Measurements from ENCODE around the gene TRIOBP. TPM values are rescaled to one million over a fixed set of nuclear protein-coding genes. Genes with fewer than 3 reads are reported as not detected.
A peak's percentile ranks its signal among the peaks of the same experiment; 100 is the strongest.

Gene TRIOBP
- total and polyA plus RNA-seq, 2 of the 13 experiments (the other 11 are each of a cell fraction or from before 2014, with no cell fraction given): 6.1 to 15.4 TPM

DNA sequence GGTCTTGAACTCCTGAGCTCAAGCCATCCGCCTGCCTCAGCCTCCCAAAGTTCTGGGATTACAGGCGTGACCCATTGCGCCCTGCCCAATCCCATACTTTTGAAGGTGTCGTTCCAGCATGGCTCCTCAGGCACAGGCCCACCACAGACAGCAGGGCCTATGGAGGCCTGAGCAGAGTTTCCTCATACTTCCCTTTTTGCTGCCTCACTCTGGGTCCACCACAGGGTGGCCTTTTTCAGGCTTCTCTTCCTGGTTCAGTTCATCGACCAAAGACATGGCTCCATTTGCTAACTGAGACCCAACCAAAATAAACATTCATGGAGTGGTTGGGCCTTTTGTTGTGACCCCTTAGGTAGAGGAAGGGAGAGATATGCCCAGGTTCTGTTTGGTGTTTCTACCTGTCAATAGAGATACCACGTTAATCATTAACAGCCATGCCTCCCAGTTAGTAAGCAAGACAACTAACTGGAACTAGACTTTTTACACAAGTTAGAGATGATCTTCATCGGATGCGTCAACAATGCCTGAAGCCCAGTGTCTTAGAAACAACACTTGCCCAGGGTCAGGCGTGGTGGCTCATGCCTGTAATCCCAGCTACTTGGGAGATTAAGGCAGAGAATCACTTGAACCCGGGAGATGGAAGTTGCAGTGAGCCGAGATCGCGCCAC, 35.1 kb downstream of the TRIOBP start:
- Histone ChIP-seq H2AFZ (ENCODE audit: low read length) (no peak overlapping the region), H3K9me3 (ENCODE audit: low read length) (no peaks in the 10 kb centered on the region), H3K4me1 (ENCODE audit: insufficient read depth, low read length) (peaks cover 79% of the 10 kb centered on the region), H3K4me3 (replicated peaks in 1 of 3; ENCODE audit: insufficient read depth in 1 of 3, low read depth in 2 of 3, low read length in 3 of 3) (peak overlapping the region; percentile 10 to 60 (median 24); a peak in 4 of 6 replicates), H3K9ac (ENCODE audit: insufficient read depth, low read depth, low read length) (peak overlapping the region; percentile 75), H4K20me1 (ENCODE audit: insufficient read depth, low read length) (no peaks in the 10 kb centered on the region), H3K36me3 (replicated peaks in 1 of 2; ENCODE audit: control insufficient read depth in 1 of 2, insufficient read depth in 2 of 2, low read length in 2 of 2) (no peaks in the 10 kb centered on the region), H3K27ac (ENCODE audit: extremely low read length, insufficient read depth, low read length) (peak overlapping the region; percentile 92), H3K79me2 (ENCODE audit: insufficient read depth, low read length) (no peaks in the 10 kb centered on the region), H3K27me3 (ENCODE audit: control insufficient read depth in 1 of 2, insufficient read depth in 2 of 2, low read length in 2 of 2) (no peaks in the 10 kb centered on the region), H3K4me2 (ENCODE audit: low read depth, low read length) (peak overlapping the region; percentile 86)
- in situ Hi-C loops (cut with HindIII; ENCODE audit: extremely low pct_ligation_motif_present, low pct_unique_long_range_greater_than_20kb): no loop called here
- ChIA-PET CTCF (ENCODE audit: low intra/inter-chr PET ratio, low total read pairs) (no interaction called here), POLR2A (interaction anchor here (0.6 to 1.5 kb wide), 5 partner anchors 11 to 379 kb away, joined by 3 to 4 read pairs (median 4); partner anchors contain the start of genes GGA1 and NOL12)
- BruUV-seq (replicated peaks): no TSS peak
- FAIRE-seq: peak; percentile 100
- DNase-seq (ENCODE audit: low spot score): peak; percentile 99
- 13% methylated on average over 13 of the region's 13 CpGs for WGBS (ENCODE audit: low lambda C conversion rate)
- intact Hi-C loops (cut with micrococcal nuclease; ENCODE audit: unreplicated experiment): no loop called here
- ATAC-seq: peak; percentile 83
- no peak for TF ChIP-seq MBD4 (IDR thresholded peaks at IDR 0.05; ENCODE audit: borderline replicate concordance, low read length)
- TF ChIP-seq ZFP1 (CRISPR knock-in tag; IDR thresholded peaks at IDR 0.05): no peak; the same call in 1 of the 2 replicates
- TF ChIP-seq JDP2 (CRISPR knock-in tag; IDR thresholded peaks at IDR 0.05; ENCODE audit: borderline replicate concordance): no peak
- no peak for TF ChIP-seq ARNT2 (CRISPR knock-in tag; IDR thresholded peaks at IDR 0.05; ENCODE audit: low read depth)
- TF ChIP-seq SNRNP70 (IDR thresholded peaks at IDR 0.05; ENCODE audit: low read depth, low read length): no peak
- 0 out of 2 replicates have a peak, but pooled peaks have one; percentile 55 for TF ChIP-seq ZNF205 (CRISPR knock-in tag; IDR thresholded peaks at IDR 0.05)
- TF ChIP-seq XRCC5 (optimal IDR thresholded peaks at IDR 0.05; ENCODE audit: low read length): no peak
- peak; percentile 65 for TF ChIP-seq ZNF441 (CRISPR knock-in tag; IDR thresholded peaks at IDR 0.05; ENCODE audit: borderline replicate concordance)
- TF ChIP-seq NFATC3 (CRISPR knock-in tag; IDR thresholded peaks at IDR 0.05): no peak
- TF ChIP-seq, protein P1, sequence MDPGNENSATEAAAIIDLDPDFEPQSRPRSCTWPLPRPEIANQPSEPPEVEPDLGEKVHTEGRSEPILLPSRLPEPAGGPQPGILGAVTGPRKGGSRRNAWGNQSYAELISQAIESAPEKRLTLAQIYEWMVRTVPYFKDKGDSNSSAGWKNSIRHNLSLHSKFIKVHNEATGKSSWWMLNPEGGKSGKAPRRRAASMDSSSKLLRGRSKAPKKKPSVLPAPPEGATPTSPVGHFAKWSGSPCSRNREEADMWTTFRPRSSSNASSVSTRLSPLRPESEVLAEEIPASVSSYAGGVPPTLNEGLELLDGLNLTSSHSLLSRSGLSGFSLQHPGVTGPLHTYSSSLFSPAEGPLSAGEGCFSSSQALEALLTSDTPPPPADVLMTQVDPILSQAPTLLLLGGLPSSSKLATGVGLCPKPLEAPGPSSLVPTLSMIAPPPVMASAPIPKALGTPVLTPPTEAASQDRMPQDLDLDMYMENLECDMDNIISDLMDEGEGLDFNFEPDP (CRISPR knock-in tag; conservative IDR thresholded peaks at IDR 0.05): no peak
- TF ChIP-seq ZNF652 (CRISPR knock-in tag; IDR thresholded peaks at IDR 0.05; ENCODE audit: borderline replicate concordance, low read depth): no peak; the same call in 1 of the 2 replicates
- TF ChIP-seq, protein P2, sequence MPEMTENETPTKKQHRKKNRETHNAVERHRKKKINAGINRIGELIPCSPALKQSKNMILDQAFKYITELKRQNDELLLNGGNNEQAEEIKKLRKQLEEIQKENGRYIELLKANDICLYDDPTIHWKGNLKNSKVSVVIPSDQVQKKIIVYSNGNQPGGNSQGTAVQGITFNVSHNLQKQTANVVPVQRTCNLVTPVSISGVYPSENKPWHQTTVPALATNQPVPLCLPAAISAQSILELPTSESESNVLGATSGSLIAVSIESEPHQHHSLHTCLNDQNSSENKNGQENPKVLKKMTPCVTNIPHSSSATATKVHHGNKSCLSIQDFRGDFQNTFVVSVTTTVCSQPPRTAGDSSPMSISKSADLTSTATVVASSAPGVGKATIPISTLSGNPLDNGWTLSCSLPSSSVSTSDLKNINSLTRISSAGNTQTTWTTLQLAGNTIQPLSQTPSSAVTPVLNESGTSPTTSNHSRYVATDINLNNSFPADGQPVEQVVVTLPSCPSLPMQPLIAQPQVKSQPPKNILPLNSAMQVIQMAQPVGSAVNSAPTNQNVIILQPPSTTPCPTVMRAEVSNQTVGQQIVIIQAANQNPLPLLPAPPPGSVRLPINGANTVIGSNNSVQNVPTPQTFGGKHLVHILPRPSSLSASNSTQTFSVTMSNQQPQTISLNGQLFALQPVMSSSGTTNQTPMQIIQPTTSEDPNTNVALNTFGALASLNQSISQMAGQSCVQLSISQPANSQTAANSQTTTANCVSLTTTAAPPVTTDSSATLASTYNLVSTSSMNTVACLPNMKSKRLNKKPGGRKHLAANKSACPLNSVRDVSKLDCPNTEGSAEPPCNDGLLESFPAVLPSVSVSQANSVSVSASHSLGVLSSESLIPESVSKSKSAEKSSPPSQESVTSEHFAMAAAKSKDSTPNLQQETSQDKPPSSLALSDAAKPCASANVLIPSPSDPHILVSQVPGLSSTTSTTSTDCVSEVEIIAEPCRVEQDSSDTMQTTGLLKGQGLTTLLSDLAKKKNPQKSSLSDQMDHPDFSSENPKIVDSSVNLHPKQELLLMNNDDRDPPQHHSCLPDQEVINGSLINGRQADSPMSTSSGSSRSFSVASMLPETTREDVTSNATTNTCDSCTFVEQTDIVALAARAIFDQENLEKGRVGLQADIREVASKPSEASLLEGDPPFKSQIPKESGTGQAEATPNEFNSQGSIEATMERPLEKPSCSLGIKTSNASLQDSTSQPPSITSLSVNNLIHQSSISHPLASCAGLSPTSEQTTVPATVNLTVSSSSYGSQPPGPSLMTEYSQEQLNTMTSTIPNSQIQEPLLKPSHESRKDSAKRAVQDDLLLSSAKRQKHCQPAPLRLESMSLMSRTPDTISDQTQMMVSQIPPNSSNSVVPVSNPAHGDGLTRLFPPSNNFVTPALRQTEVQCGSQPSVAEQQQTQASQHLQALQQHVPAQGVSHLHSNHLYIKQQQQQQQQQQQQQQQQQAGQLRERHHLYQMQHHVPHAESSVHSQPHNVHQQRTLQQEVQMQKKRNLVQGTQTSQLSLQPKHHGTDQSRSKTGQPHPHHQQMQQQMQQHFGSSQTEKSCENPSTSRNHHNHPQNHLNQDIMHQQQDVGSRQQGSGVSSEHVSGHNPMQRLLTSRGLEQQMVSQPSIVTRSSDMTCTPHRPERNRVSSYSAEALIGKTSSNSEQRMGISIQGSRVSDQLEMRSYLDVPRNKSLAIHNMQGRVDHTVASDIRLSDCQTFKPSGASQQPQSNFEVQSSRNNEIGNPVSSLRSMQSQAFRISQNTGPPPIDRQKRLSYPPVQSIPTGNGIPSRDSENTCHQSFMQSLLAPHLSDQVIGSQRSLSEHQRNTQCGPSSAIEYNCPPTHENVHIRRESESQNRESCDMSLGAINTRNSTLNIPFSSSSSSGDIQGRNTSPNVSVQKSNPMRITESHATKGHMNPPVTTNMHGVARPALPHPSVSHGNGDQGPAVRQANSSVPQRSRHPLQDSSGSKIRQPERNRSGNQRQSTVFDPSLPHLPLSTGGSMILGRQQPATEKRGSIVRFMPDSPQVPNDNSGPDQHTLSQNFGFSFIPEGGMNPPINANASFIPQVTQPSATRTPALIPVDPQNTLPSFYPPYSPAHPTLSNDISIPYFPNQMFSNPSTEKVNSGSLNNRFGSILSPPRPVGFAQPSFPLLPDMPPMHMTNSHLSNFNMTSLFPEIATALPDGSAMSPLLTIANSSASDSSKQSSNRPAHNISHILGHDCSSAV (CRISPR knock-in tag; IDR thresholded peaks at IDR 0.05; ENCODE audit: borderline replicate concordance): no peak
- TF ChIP-seq KDM1A (CRISPR knock-in tag; IDR thresholded peaks at IDR 0.05): no peak
- TF ChIP-seq CAMTA2 (CRISPR knock-in tag; IDR thresholded peaks at IDR 0.05; ENCODE audit: borderline replicate concordance): no peak
- no peak; the same call in 1 of the 2 replicates for TF ChIP-seq ZNF552 (CRISPR knock-in tag; IDR thresholded peaks at IDR 0.05; ENCODE audit: borderline replicate concordance)
